Right lobe of liver (tissue), 5 donors: ENCODE measurements around the gene C5orf15. TPM values are rescaled to one million over a fixed set of nuclear protein-coding genes. Genes with fewer than 3 reads are reported as not detected.

Experiments used
- total RNA-seq, 6 experiments: library from RNA; depleted of rRNA in 2 of 6; stranded (reverse); fragments of >200 nt in 2 of 6; fragmentation: NEBNext Ultra II Directional in 3 of 6; extraction: Animal tissue kit (Norgen Biotek cat#: 25700) in 3 of 6; gene quantifications; one replicate each; pipeline versions ENCODE4 v1.1.0 to v1.2.4, GENCODE V29; 2016 to 2023
- donor health status: DM: no; HTN: no; CAD: no.
- donor health status: DM: no; HTN: no; CAD: no.
- donor health status: DM: no; HTN: yes; CAD: no.
- donor health status: DM: no; HTN: yes; CAD: no.

Gene C5orf15
- total RNA-seq, 6 experiments from 2014 or later, result 15.0 to 37.5 (median 24.4) TPM

Other genes starting within 250 kb of the C5orf15 start
- gene VDAC1, start 36.4 kb upstream of the C5orf15 start, total RNA-seq, result 100 to 1,000 TPM; 101 to 209 (median 128) TPM
- 1 to 10 TPM; 2.0 to 3.8 (median 2.7) TPM for gene TCF7, start 146.1 kb upstream of the C5orf15 start, total RNA-seq
- gene SKP1, start 208.3 kb upstream of the C5orf15 start, total RNA-seq, result 100 to 1,000 TPM; 125 to 186 (median 149) TPM